ENCODE data around the gene TEX55.
"Not testable (repeated sequence)": the region's sequence is repeated elsewhere in the genome, so short reads cannot be mapped to it uniquely, and the experiment has no call there.

TEX55 gene

DNA sequence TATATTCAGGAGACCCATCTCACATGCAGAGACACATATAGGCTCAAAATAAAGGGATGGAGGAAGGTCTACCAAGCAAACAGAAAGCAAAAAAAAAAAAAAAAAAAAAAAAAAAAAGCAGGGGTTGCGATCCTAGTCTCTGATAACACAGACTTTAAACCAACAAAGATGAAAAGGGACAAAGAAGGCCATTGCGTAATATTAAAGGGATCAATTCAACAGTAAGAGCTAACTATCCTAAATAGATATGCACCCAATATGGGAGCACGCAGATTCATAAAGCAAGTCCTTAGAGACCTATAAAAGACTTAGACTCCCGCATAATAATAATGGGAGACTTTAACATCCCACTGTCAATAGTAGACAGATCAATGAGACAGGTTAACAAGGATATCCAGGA is 13.7 kb upstream of the TEX55 start:
- not testable (repeated sequence) for H3K27me3 ChIP-seq (ENCODE audit: control insufficient read depth in 1 of 2, insufficient read depth in 2 of 2, low read length in 2 of 2); H3K9me3 ChIP-seq (ENCODE audit: low read length); H3K4me3 ChIP-seq (ENCODE audit: low read depth in 1 of 2, low read length in 2 of 2); H3K4me1 ChIP-seq (ENCODE audit: insufficient read depth, low read length); H3K27ac ChIP-seq (ENCODE audit: low read depth, low read length); H3K36me3 ChIP-seq (ENCODE audit: insufficient read depth, low read length); H3K9ac ChIP-seq (ENCODE audit: low read length)

DNA sequence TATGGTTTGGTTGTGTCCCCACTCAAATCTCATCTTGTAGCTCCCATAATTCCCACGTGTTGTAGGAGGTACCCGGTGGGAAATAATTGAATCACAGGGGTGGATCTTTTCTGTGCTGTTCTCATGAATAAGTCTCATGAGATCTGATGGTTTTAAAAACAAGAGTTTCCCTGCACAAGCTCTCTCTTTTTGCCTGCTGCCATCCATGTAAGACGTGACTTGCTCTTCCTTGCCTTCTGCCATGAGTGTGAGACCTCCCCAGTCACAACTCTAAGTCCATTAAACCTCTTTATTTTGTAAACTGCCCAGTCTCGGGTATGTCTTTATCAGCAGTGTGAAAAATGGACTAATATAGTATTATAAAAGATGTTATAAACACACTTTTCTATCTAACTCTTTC is 6.6 kb upstream of the TEX55 start:
- not testable (repeated sequence) for H3K9me3 ChIP-seq (ENCODE audit: low read length); H3K36me3 ChIP-seq (ENCODE audit: insufficient read depth, low read length); H3K4me1 ChIP-seq (ENCODE audit: insufficient read depth, low read length); H3K27me3 ChIP-seq (ENCODE audit: control insufficient read depth in 1 of 2, insufficient read depth in 2 of 2, low read length in 2 of 2); H3K4me3 ChIP-seq (ENCODE audit: low read depth in 1 of 2, low read length in 2 of 2); H3K9ac ChIP-seq (ENCODE audit: low read length); H3K27ac ChIP-seq (ENCODE audit: low read depth, low read length)

DNA sequence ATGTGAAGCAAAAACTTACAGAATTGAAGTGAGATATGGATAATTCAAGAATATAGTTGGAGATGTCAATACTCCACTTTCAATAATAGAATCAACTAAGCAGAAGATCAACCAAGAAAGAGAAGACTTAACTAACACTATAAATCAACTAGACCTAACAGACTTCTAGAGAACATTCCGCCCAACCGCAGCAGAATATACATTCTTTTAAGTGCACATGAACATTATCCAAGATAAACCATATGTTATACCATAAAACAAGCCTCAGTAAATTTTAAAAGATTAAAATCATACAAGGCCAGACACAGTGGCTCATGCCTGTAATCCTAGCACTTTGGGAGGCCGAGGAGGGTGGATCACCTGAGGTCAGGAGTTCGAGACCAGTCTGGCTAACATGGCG is 5.5 kb upstream of the TEX55 start:
- Histone ChIP-seq H3K4me3 (ENCODE audit: low read depth in 1 of 2, low read length in 2 of 2) (no peak overlapping the region), H3K9me3 (ENCODE audit: low read length) (no peaks in the 10 kb centered on the region), H3K27me3 (ENCODE audit: control insufficient read depth in 1 of 2, insufficient read depth in 2 of 2, low read length in 2 of 2) (no peaks in the 10 kb centered on the region), H3K27ac (ENCODE audit: low read depth, low read length) (no peak overlapping the region), H3K9ac (ENCODE audit: low read length) (no peak overlapping the region), H3K36me3 (ENCODE audit: insufficient read depth, low read length) (no peaks in the 10 kb centered on the region), H3K4me1 (ENCODE audit: insufficient read depth, low read length) (no peaks in the 10 kb centered on the region)

DNA sequence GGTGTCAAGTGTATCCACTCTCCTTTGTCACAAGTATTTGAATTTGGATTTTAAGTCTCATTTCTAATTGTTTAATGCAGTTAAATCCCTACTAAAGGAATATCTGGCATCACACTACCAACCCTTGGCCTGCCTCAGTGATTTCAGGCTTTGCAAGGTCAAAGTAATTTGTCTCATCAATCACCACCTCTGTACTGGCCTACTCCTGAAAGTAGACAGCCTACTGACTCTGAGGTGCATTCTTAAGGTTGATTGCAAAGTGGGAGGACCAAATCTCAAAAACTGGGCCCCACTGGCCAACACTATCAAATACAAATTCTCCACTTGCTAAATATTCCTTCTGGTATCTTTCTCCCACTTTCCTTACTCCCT is 851 bp upstream of the TEX55 start:
- no peaks in the 10 kb centered on the region for H3K9me3 ChIP-seq (ENCODE audit: low read length)
- H3K36me3 ChIP-seq (ENCODE audit: insufficient read depth, low read length), result no peaks in the 10 kb centered on the region
- no peaks in the 10 kb centered on the region for H3K27me3 ChIP-seq (ENCODE audit: control insufficient read depth in 1 of 2, insufficient read depth in 2 of 2, low read length in 2 of 2)
- H3K27ac ChIP-seq (ENCODE audit: low read depth, low read length), result no peak overlapping the region
- H3K4me1 ChIP-seq (ENCODE audit: insufficient read depth, low read length), result no peaks in the 10 kb centered on the region
- H3K4me3 ChIP-seq (ENCODE audit: low read depth in 1 of 2, low read length in 2 of 2), result no peak overlapping the region
- no peak overlapping the region for H3K9ac ChIP-seq (ENCODE audit: low read length)

DNA sequence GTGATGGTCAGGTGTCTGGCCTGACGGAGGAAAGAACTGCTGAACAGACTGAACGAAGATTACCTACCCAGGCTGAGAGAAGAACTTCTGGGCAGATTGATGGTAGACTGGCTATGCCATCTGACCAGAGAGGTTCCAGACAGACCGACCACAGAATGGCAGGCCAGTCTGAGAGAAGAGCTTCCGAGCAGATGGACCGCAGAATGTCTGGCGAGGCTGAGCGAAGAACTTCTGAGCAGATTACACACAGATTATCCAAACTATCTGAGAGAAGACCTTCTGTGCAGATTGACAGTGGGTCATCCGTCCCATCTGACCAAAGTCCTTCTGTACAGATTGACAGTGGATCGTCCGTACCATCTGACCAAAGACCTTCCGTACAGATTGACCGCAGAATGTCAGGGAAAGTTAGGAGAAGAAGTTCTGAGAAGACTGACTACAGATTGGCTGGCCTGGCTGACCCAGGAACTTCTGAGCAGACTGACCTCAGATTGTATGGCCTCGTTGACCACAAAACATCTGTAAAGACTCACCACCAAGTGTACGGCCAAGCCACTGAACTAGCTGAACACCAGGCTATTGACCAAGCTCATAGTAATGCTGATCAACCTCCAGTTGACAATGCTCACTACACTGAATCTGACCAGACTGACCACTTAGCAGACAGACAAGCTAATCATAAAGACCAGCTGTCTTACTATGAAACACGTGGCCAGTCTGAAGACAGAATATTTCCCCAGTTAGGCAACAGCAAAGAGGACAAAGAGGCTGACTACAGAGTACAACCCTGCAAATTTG is 812 bp downstream of the TEX55 start:
- H3K36me3 ChIP-seq (ENCODE audit: insufficient read depth, low read length), result no peaks in the 10 kb centered on the region
- no peak overlapping the region for H3K27ac ChIP-seq (ENCODE audit: low read depth, low read length)
- H3K27me3 ChIP-seq (ENCODE audit: control insufficient read depth in 1 of 2, insufficient read depth in 2 of 2, low read length in 2 of 2), result no peaks in the 10 kb centered on the region
- H3K9me3 ChIP-seq (ENCODE audit: low read length), result no peaks in the 10 kb centered on the region
- no peak overlapping the region for H3K9ac ChIP-seq (ENCODE audit: low read length)
- H3K4me3 ChIP-seq (ENCODE audit: low read depth in 1 of 2, low read length in 2 of 2), result no peak overlapping the region
- H3K4me1 ChIP-seq (ENCODE audit: insufficient read depth, low read length), result no peaks in the 10 kb centered on the region

DNA sequence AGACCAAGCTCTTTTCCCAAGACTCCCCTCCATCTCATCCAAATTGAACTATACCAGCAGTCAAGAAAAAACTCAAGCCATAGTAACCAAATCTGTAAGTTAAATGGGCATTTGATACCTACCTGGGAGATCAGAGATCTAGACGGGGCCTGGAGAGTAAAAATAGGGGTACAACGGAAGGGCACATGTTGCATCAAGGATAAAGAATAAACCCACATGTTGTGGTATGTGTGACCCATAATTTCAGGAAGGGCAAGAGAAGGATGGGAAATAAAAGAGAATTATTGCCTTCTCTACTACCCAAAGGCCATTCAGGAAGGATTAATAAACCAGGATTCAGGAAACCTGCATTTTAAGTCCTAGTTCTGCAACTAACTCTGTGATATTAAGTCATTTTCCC is 1.5 kb downstream of the TEX55 start:
- Histone ChIP-seq H3K4me3 (ENCODE audit: low read depth in 1 of 2, low read length in 2 of 2) (no peak overlapping the region), H3K9ac (ENCODE audit: low read length) (no peak overlapping the region), H3K9me3 (ENCODE audit: low read length) (no peaks in the 10 kb centered on the region), H3K27ac (ENCODE audit: low read depth, low read length) (no peak overlapping the region), H3K36me3 (ENCODE audit: insufficient read depth, low read length) (no peaks in the 10 kb centered on the region), H3K27me3 (ENCODE audit: control insufficient read depth in 1 of 2, insufficient read depth in 2 of 2, low read length in 2 of 2) (no peaks in the 10 kb centered on the region), H3K4me1 (ENCODE audit: insufficient read depth, low read length) (no peaks in the 10 kb centered on the region)

DNA sequence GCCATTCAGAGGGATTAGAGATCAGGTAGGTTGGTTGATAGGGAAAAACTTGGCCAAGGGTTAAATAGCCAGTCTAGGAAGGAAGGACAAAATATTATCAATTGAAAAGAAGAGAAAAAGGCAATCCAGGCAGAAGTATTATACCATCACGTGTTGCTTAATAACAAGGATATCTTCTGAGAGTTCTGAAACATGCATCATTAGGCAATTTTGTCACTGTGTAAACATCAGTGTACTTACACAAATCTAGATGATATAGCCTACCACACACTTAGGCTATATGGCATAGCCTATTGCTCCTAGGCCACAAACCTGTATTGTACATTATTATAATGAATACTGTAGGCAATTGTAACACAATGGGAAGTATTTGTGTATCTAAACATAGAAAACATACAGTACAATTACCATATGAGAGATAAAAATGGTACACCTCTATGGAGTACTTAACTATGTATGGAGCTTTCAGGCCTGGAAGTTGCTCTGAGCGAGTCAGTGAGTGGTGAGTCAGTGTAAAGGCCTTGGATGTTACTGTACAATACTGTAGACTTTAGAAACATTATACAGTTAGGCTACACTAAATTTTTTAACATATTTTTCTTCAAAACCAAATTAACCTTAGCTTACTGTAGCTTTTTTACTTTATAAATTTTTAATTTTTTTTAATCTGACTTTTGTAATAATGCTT is 2.7 kb downstream of the TEX55 start:
- Histone ChIP-seq H3K9ac (ENCODE audit: low read length) (no peak overlapping the region), H3K27ac (ENCODE audit: low read depth, low read length) (no peak overlapping the region), H3K36me3 (ENCODE audit: insufficient read depth, low read length) (no peaks in the 10 kb centered on the region), H3K27me3 (ENCODE audit: control insufficient read depth in 1 of 2, insufficient read depth in 2 of 2, low read length in 2 of 2) (no peaks in the 10 kb centered on the region), H3K4me1 (ENCODE audit: insufficient read depth, low read length) (no peaks in the 10 kb centered on the region), H3K4me3 (ENCODE audit: low read depth in 1 of 2, low read length in 2 of 2) (no peak overlapping the region), H3K9me3 (ENCODE audit: low read length) (no peaks in the 10 kb centered on the region)

DNA sequence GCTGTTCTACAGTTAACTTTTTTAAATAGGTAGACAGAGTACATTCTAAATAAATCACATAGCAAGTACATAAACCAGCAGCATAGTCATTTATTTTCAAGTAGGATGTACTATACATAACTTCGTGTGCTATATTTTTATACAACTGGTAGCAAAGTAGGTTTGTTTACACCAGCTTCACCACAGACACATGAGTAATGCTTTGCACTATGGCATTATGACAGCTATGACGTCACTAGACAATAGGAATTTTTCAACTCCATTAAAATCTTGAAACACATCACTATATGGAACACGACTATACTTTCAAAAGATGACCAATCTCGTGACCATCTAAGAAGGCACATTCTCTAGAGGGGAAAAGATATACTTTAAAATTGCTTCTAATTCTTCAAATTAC is 3.5 kb downstream of the TEX55 start:
- H3K4me3 ChIP-seq (ENCODE audit: low read depth in 1 of 2, low read length in 2 of 2), result no peak overlapping the region
- H3K36me3 ChIP-seq (ENCODE audit: insufficient read depth, low read length), result no peaks in the 10 kb centered on the region
- no peak overlapping the region for H3K9ac ChIP-seq (ENCODE audit: low read length)
- H3K27ac ChIP-seq (ENCODE audit: low read depth, low read length), result no peak overlapping the region
- H3K27me3 ChIP-seq (ENCODE audit: control insufficient read depth in 1 of 2, insufficient read depth in 2 of 2, low read length in 2 of 2), result no peaks in the 10 kb centered on the region
- H3K9me3 ChIP-seq (ENCODE audit: low read length), result no peaks in the 10 kb centered on the region
- no peaks in the 10 kb centered on the region for H3K4me1 ChIP-seq (ENCODE audit: insufficient read depth, low read length)

DNA sequence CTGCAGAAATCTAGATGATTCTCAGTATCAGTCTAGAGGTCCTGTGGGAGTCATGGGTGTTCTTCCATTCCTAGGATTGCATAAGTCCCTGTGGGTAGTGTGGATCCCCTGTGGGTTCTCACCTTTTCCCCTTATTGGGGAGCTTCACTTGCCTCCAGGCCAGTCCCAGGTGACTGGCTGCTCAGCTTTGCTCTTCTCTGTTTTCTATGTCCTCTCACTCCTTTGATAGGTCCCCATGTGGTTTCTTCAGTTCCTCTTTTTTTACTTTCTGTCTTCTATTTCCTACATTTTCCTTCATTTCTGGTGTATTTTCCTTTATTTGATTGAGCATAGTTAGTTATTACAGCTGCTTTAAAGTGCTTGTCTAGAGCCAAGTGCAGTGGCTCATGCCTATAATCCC is 10.9 kb downstream of the TEX55 start:
- no peak overlapping the region for H3K4me3 ChIP-seq (ENCODE audit: low read depth in 1 of 2, low read length in 2 of 2)
- no peak overlapping the region for H3K27ac ChIP-seq (ENCODE audit: low read depth, low read length)
- H3K36me3 ChIP-seq (ENCODE audit: insufficient read depth, low read length), result no peaks in the 10 kb centered on the region
- H3K4me1 ChIP-seq (ENCODE audit: insufficient read depth, low read length), result no peaks in the 10 kb centered on the region
- no peak overlapping the region for H3K9ac ChIP-seq (ENCODE audit: low read length)
- no peaks in the 10 kb centered on the region for H3K27me3 ChIP-seq (ENCODE audit: control insufficient read depth in 1 of 2, insufficient read depth in 2 of 2, low read length in 2 of 2)
- H3K9me3 ChIP-seq (ENCODE audit: low read length), result no peaks in the 10 kb centered on the region

DNA sequence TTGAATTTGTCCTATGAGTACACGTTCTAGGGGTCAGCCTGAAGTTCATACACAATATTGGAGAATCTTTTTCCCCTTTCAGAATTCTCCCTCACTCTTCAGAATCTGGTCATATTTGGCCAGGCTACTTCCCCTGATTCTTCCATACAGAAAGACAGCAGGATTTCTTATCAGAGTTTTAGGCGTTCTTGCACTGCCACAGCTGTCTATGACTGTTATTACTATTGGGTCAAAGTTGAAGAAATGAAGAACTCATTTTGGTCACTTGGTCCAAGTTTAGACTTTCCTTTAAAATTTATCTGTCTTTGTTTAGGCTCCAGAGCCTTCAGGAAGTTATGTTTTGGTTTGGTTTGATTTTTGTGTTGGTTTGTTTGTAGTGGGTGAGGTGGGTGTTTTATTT is 12.0 kb downstream of the TEX55 start:
- Histone ChIP-seq H3K36me3 (ENCODE audit: insufficient read depth, low read length) (no peaks in the 10 kb centered on the region), H3K27ac (ENCODE audit: low read depth, low read length) (no peak overlapping the region), H3K9ac (ENCODE audit: low read length) (no peak overlapping the region), H3K4me3 (ENCODE audit: low read depth in 1 of 2, low read length in 2 of 2) (no peak overlapping the region), H3K27me3 (ENCODE audit: control insufficient read depth in 1 of 2, insufficient read depth in 2 of 2, low read length in 2 of 2) (no peaks in the 10 kb centered on the region), H3K9me3 (ENCODE audit: low read length) (no peaks in the 10 kb centered on the region), H3K4me1 (ENCODE audit: insufficient read depth, low read length) (no peaks in the 10 kb centered on the region)

DNA sequence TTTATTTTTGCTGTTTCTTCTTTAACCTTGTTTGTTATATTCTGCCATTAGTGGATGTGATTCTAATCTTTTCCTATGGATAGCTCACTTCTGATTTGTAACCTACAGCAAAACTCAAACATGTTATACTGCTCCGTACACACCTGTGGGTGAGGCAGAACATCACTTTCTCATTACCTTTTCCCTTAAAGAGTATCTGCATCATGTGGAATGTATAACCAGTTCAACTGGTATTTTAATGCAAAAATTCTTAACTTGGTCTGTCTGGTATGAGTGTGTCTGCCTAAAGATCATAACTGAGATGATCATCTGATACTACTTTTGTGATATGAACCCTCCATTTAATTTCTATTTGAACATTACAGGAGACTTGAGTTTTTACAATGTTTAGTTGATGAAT is 14.4 kb downstream of the TEX55 start:
- H3K27me3 ChIP-seq (ENCODE audit: control insufficient read depth in 1 of 2, insufficient read depth in 2 of 2, low read length in 2 of 2), result no peaks in the 10 kb centered on the region
- no peak overlapping the region for H3K9ac ChIP-seq (ENCODE audit: low read length)
- H3K9me3 ChIP-seq (ENCODE audit: low read length), result no peaks in the 10 kb centered on the region
- H3K4me3 ChIP-seq (ENCODE audit: low read depth in 1 of 2, low read length in 2 of 2), result no peak overlapping the region
- no peak overlapping the region for H3K27ac ChIP-seq (ENCODE audit: low read depth, low read length)
- no peaks in the 10 kb centered on the region for H3K36me3 ChIP-seq (ENCODE audit: insufficient read depth, low read length)
- H3K4me1 ChIP-seq (ENCODE audit: insufficient read depth, low read length), result no peaks in the 10 kb centered on the region

DNA sequence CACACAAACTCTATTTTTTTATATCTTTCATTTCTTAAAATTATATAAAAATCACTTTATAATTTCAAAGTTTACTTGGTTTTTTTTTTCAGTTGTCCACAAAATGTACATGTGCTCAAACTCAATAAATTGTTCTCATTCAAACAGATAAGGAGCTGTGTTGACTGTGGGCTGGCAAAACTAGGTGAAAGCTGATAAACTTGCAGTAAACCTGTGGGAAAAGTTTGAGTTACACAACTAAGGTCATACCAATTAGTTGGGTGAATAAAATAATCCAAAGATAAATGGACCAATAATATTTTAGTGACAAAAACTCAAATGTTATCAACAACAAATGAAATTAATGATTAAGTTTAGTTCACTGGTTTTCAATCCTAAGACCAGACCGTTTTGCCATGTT is 14.8 kb downstream of the TEX55 start:
- Histone ChIP-seq H3K27me3 (ENCODE audit: control insufficient read depth in 1 of 2, insufficient read depth in 2 of 2, low read length in 2 of 2) (no peaks in the 10 kb centered on the region), H3K36me3 (ENCODE audit: insufficient read depth, low read length) (no peaks in the 10 kb centered on the region), H3K4me3 (ENCODE audit: low read depth in 1 of 2, low read length in 2 of 2) (no peak overlapping the region), H3K27ac (ENCODE audit: low read depth, low read length) (no peak overlapping the region), H3K9me3 (ENCODE audit: low read length) (no peaks in the 10 kb centered on the region), H3K9ac (ENCODE audit: low read length) (no peak overlapping the region), H3K4me1 (ENCODE audit: insufficient read depth, low read length) (no peaks in the 10 kb centered on the region)
